ENCODE measurements around the gene RAB15. TPM values are rescaled to one million over a fixed set of nuclear protein-coding genes. Genes with fewer than 3 reads are reported as not detected.

RAB15 gene
- total and polyA plus RNA-seq, 2 donors from 2014 or later = 18.3 to 21.7 TPM

DNA sequence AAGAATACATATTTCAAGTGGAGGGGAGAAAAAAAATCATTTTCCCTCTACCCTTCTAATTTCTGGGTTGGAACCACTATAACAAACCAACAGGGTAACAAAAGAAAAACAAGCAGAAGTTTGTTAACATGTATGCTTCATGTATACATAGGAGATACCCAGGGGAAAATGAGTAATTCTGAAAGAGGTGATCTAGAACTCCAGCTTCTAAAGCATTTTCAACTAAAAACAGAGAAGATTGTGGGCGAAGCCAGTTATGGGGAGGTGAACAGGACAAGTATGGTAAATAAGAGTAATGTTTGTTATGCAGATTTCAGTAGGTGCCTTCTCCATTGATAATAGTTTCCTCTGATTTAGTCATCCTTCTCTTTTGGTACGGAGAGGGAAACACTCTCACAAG is 31.3 kb upstream of the RAB15 start:
- DNase-seq = no peak
- Histone ChIP-seq H3K4me3 (ENCODE audit: low read length in 3 of 3) (no peak overlapping the region), H3K27me3 (ENCODE audit: control insufficient read depth, insufficient read depth, low read length) (no peaks in the 10 kb centered on the region), H3K27ac (ENCODE audit: low read depth in 2 of 2, low read length in 2 of 2) (no peak overlapping the region), H3K36me3 (ENCODE audit: control insufficient read depth in 2 of 3, insufficient read depth in 3 of 3, low read length in 3 of 3) (no peaks in the 10 kb centered on the region), H3K9ac (ENCODE audit: low read length in 3 of 3) (no peak overlapping the region), H3K9me3 (ENCODE audit: control insufficient read depth in 2 of 3, insufficient read depth in 1 of 3, low read length in 3 of 3) (no peaks in the 10 kb centered on the region), H3K4me1 (ENCODE audit: control insufficient read depth in 2 of 3, insufficient read depth in 2 of 3, low read depth in 1 of 3, low read length in 3 of 3) (peaks cover 0 to 3% (median 2%) of the 10 kb centered on the region in 3 donors)
- no peak for TF ChIP-seq CTCF (IDR thresholded peaks at IDR 0.05; ENCODE audit: borderline replicate concordance, extremely low read depth, insufficient read depth)
- FAIRE-seq = no peak
- intact Hi-C loops (cut with DNase I) = no loop called here

GRCh38 chr14:65002586-65003210 is 30.6 kb upstream of the RAB15 start:
- no peak for DNase-seq
- H3K36me3 ChIP-seq (ENCODE audit: control insufficient read depth in 2 of 3, insufficient read depth in 3 of 3, low read length in 3 of 3) = no peaks in the 10 kb centered on the region
- H3K4me1 ChIP-seq (ENCODE audit: control insufficient read depth in 2 of 3, insufficient read depth in 2 of 3, low read depth in 1 of 3, low read length in 3 of 3) = peaks cover 0 to 5% (median 3%) of the 10 kb centered on the region in 3 donors
- no peak for FAIRE-seq
- no peaks in the 10 kb centered on the region for H3K27me3 ChIP-seq (ENCODE audit: control insufficient read depth, insufficient read depth, low read length)
- TF ChIP-seq CTCF (IDR thresholded peaks at IDR 0.05; ENCODE audit: borderline replicate concordance, extremely low read depth, insufficient read depth) = no peak
- H3K27ac ChIP-seq (ENCODE audit: low read depth in 2 of 2, low read length in 2 of 2) = no peak overlapping the region
- intact Hi-C loops (cut with DNase I) = no loop called here
- no peaks in the 10 kb centered on the region for H3K9me3 ChIP-seq (ENCODE audit: control insufficient read depth in 2 of 3, insufficient read depth in 1 of 3, low read length in 3 of 3)
- H3K9ac ChIP-seq (ENCODE audit: low read length in 3 of 3) = no peak overlapping the region
- no peak overlapping the region for H3K4me3 ChIP-seq (ENCODE audit: low read length in 3 of 3)

- Histone ChIP-seq H3K4me1 (ENCODE audit: control insufficient read depth in 2 of 3, insufficient read depth in 2 of 3, low read depth in 1 of 3, low read length in 3 of 3) (peaks cover 0 to 5% (median 3%) of the 10 kb centered on the region in 3 donors), H3K4me3 (ENCODE audit: low read length in 3 of 3) (no peak overlapping the region), H3K9me3 (ENCODE audit: control insufficient read depth in 2 of 3, insufficient read depth in 1 of 3, low read length in 3 of 3) (no peaks in the 10 kb centered on the region), H3K27ac (ENCODE audit: low read depth in 2 of 2, low read length in 2 of 2) (no peak overlapping the region), H3K36me3 (ENCODE audit: control insufficient read depth in 2 of 3, insufficient read depth in 3 of 3, low read length in 3 of 3) (no peaks in the 10 kb centered on the region), H3K9ac (ENCODE audit: low read length in 3 of 3) (no peak overlapping the region), H3K27me3 (ENCODE audit: control insufficient read depth, insufficient read depth, low read length) (no peaks in the 10 kb centered on the region)
- DNase-seq (no peak), FAIRE-seq (no peak)
- intact Hi-C loops (cut with DNase I) = no loop called here
- TF ChIP-seq CTCF (IDR thresholded peaks at IDR 0.05; ENCODE audit: borderline replicate concordance, extremely low read depth, insufficient read depth) = no peak
Measured at GRCh38 chr14:65001723-65002122, 29.6 kb upstream of the RAB15 start.

All from kidney (tissue), 14 donors.